ENCODE results near the gene YEATS2.
A peak's percentile ranks its signal among the peaks of the same experiment; 100 is the strongest.

YEATS2 gene

GRCh38 chr3:183812761-183813445, 115.3 kb downstream of the YEATS2 start:
- DNase-seq (ENCODE audit: low spot score), result no peak

GRCh38 chr3:183814240-183814639, 116.6 kb downstream of the YEATS2 start:
- no peak for DNase-seq (ENCODE audit: low spot score)

GRCh38 chr3:183815563-183815940, 118.0 kb downstream of the YEATS2 start:
- DNase-seq (ENCODE audit: low spot score), result no peak

DNA sequence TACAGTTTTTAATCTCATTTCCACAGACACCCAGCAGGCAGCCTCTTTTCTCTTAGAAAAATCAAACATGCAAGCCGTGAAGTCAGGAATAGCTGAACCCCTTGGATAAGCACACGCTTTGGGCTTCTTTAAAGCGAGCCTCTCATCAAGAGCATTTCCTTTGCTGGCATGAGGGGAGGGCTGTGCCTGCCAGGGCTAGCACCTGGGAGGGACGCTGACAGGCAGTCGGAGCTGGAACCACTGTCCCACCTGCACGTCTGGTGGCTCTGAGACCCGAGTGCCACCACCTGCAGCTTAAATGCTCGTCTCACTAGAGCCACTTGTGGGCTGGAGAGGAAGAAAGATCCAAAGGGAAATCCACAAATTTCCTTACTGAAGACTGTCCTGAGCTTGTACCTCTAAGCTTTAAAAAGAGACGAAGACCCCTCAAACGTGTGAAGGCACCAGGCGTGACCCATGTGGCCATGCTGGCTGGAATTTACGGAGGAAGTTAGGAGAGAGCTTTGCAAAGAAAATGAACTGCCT, 118.4 kb downstream of the YEATS2 start:
- DNase-seq (ENCODE audit: low spot score), result no peak

GRCh38 chr3:183816681-183817510, 119.3 kb downstream of the YEATS2 start:
- no peak for DNase-seq (ENCODE audit: low spot score)

GRCh38 chr3:183817639-183818038, 120.0 kb downstream of the YEATS2 start:
- no peak for DNase-seq (ENCODE audit: low spot score)

GRCh38 chr3:183818041-183818620, 120.5 kb downstream of the YEATS2 start:
- no peak for DNase-seq (ENCODE audit: low spot score)

- no peak for DNase-seq (ENCODE audit: low spot score)
Observed at GRCh38 chr3:183818706-183819624, 121.4 kb downstream of the YEATS2 start.

DNA sequence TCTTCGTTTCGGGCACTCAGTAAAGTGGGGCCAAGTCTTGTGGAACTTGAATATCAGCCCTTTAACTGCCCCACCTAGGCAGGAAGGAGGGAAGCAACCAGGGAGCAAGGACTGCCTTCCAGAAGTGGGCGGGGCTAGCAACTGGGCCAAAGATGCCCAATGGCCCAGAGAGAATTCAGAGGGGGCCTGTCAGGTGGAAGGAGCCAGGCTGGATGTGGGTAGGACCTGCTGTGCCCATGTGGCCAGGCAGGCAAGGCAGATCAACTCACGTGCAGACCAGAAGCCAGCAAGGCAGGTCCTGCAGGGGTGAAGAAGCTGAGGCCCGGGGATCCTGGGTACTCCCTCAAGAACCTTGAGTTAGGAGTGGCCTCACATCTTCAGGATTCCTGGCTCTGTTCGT, 122.2 kb downstream of the YEATS2 start:
- DNase-seq (ENCODE audit: low spot score), result no peak

DNA sequence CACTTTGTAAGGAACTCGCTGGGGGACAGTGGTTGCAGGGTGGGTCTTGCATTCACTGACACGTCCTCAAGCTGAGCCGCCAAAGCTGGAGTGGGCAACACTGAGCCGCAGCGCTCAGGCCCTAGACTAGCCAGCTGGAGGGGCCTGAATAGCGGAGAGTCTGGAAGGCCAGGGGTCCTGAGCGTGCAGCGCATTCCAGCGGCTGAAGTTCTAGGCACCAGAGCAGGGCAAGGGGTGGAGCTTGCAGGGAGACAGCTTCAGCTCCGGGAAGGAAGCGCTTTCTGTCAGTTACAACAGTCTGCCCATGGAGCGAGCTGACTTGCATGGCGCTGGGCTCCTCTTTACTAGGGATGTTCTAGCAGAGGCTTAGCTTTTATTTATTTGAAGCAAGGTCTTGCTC, 125.0 kb downstream of the YEATS2 start:
- no peak for DNase-seq (ENCODE audit: low spot score)

DNA sequence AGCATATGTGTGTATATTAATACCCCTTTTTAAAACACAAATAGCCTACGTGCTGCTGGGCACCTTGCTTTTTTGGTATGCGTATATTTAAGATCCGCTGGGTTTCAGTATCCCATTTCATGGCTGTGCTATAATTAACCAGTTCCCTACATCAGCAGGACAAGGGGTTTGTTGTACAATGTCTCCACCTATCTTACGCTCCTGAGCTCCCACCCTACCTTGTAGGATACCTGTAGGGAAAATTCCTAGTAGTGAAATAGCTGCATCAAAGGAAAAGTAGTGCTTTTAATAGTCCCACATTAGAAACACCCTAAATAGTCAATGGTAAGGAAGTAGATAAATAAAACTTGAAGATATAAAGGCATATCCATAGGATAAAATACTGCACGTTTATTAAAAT, 126.4 kb downstream of the YEATS2 start:
- DNase-seq (ENCODE audit: low spot score), result no peak

- no peak for DNase-seq (ENCODE audit: low spot score)
Observed at GRCh38 chr3:183824761-183825455, 127.3 kb downstream of the YEATS2 start.

DNA sequence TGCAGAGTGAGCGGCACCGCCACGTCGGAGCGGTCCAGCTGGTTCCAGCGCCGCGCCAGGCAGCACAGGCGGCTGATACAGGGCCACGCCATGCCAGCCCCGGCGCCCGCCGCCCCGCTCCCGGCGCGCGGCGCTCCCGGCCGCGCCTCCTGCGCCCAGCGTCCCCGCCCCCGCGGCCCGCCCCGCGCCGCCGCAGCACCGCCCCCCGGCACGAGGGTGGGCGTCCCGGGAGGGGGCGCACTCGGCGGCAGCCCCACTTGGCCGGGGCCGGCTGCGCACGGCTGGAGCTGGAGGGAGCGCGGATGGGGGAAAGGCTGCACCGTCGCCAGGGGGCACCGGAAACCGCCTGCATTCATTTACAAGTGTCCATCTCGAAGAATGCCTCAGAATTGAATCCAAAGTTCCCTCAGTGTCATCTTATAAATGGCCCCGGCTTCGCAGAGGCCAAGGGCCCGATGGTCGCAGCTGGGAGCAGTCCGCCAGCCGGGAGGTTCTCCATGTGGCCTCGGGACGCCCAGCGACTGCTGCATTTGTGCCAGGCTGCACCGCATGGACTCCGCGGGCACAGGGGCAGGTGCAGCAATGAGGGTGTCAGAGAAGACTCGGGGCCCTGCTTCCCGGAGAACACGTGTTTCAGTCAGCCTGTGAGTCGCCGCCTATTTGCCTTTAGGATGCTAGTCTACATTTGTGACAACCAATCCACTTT, 128.0 kb downstream of the YEATS2 start, which contains the start of gene MAP6D1:
Gene MAP6D1 (minus strand): TSS at position 122 of the 706 bp plus-strand sequence. CDS start 30 bp downstream, at position 92.
- DNase-seq (ENCODE audit: low spot score), result peak; percentile 24

- DNase-seq (ENCODE audit: low spot score), result no peak
Observed at GRCh38 chr3:183826448-183827250, 129.1 kb downstream of the YEATS2 start.

DNA sequence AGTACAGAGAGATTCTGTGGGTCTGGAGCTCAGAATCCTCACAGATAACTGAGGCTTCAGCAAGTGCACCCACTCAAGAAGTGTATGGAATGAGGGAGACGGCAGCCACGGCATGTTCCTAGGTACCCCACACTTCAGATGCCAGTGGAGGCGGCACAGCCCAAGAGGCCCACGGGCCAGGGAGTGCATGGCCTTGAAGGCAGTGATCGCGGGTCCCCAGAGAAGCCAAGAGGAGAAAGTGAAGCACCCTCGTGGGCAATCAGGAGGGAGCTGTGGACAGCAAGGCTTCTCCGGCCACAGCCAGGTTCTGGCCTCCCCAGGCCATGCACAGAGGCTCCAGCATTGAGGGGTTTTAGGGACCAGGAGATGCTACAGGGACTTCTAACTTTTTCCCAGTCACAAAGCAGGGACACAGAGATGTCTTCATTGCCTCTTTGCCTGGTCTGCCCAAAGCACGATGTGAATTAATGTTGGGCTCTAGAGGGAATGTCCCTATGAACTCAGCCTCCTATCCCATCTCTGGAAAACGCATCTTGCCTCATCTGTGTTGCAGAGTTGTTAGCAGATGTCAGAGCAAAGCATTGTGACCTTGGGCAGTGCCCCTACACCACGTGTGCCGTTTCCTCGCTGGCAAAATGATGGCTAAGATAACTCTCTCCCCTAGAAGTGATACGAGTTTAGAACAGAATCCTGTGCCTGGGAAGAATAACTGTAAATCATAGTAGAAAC, 130.4 kb downstream of the YEATS2 start:
- DNase-seq (ENCODE audit: low spot score), result no peak

- DNase-seq (ENCODE audit: low spot score), result no peak
Observed at GRCh38 chr3:183828538-183828870, 130.9 kb downstream of the YEATS2 start.

DNA sequence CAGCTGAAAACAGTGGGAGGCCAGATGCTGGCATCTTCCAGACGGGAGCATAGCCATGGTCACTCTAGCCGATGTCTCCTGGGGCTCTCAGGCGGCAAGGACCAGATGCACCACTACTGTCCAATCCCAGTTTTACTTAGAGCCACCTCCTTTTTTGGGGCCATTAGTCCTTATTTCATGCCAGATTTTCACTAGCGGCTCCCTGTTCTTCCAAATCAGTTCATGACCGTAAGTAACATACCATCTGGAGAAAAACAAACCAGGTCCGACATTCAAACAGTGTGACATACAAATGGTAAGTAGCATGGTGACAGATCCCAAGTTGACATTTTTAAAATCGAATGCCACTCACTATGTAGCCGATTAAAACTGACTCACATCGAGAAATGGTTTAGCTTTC, 131.9 kb downstream of the YEATS2 start:
- DNase-seq (ENCODE audit: low spot score), result no peak

DNA sequence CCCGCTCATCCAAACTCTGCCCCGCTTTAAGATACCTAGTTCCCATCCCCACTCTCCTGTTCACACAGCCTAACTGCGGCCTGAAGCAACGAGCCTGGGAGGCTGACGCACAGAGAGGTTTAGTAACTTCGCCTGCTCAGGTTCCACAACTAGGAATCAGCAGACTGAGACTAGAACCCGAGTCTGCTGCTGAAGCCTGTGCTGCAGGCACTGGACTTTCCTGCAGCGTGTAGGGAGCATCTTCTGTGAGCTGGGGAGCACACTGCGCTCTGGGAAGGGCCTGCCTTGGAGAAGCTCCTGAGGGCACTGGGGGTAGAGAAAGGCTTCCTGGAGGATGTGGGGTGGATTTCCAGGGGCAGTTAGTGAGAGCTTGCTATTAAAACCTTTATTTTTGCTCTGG, 132.6 kb downstream of the YEATS2 start:
- no peak for DNase-seq (ENCODE audit: low spot score)

- no peak for DNase-seq (ENCODE audit: low spot score)
Observed at GRCh38 chr3:183833516-183833915, 135.9 kb downstream of the YEATS2 start.
